Astrocyte (in vitro differentiated cells and primary cell): ENCODE results near the gene MCF2L. TPM values are rescaled to one million over a fixed set of nuclear protein-coding genes. Genes with fewer than 3 reads are reported as not detected.

ENCODE experiments used
- DNase-seq: peaks from one replicate; pipeline ENCODE4 v3.0.0-alpha.2; 2010; ENCODE audit warnings: low read depth
- FAIRE-seq: peaks from 2 replicates; lab custom pipeline; 2011; peaks lifted over from hg19 to GRCh38; lab: Jason Lieb, UNC
- H2AFZ ChIP-seq: 2 replicates; pipeline ENCODE4 v1.6.0; 2012; ENCODE audit warnings: low read depth, low read length, inconsistent platforms
- H3K27ac ChIP-seq: 2 replicates; pipeline ENCODE4 v1.5.1; 2011; ENCODE audit warnings: low read depth, low read length, inconsistent platforms
- H3K27me3 ChIP-seq: 2 replicates; pipeline ENCODE4 v1.6.0; 2011; ENCODE audit warnings: low read length, inconsistent platforms; ENCODE audit not compliant: insufficient read depth
- H3K36me3 ChIP-seq: 2 replicates; pipeline ENCODE4 v1.5.1; 2011; ENCODE audit warnings: low read length, inconsistent platforms; ENCODE audit not compliant: insufficient read depth
- H3K4me1 ChIP-seq: 2 replicates; pipeline ENCODE4 v1.5.1; 2011; ENCODE audit warnings: low read length, inconsistent platforms; ENCODE audit not compliant: insufficient read depth
- H3K4me2 ChIP-seq: 2 replicates; pipeline ENCODE4 v1.6.0; 2012; ENCODE audit warnings: low read length, inconsistent platforms
- H3K4me3 ChIP-seq: 2 replicates; pipeline ENCODE4 v1.5.1; 2011; ENCODE audit warnings: low read depth, mild to moderate bottlenecking, low read length, inconsistent platforms; ENCODE audit not compliant: insufficient read depth
- H3K79me2 ChIP-seq: 2 replicates; pipeline ENCODE4 v1.6.0; 2012; ENCODE audit warnings: mild to moderate bottlenecking, low read length, inconsistent platforms; ENCODE audit not compliant: insufficient read depth
- H3K9ac ChIP-seq: 2 replicates; pipeline ENCODE4 v1.6.0; 2012; ENCODE audit warnings: mild to moderate bottlenecking, low read length, inconsistent platforms
- H3K9me3 ChIP-seq: 2 replicates; pipeline ENCODE4 v1.5.1; 2012; ENCODE audit warnings: low read depth, mild to moderate bottlenecking, low read length, inconsistent platforms; ENCODE audit not compliant: insufficient read depth
- H4K20me1 ChIP-seq: 2 replicates; pipeline ENCODE4 v1.6.0; 2012; ENCODE audit warnings: low read length, inconsistent platforms; ENCODE audit not compliant: insufficient read depth
- H3K27ac Mint-ChIP-seq: one replicate; pipeline ENCODE4 v1.8.0; 2021; ENCODE audit warnings: mild to moderate bottlenecking, mixed read lengths; ENCODE audit not compliant: unreplicated experiment
- H3K27me3 Mint-ChIP-seq: one replicate; pipeline ENCODE4 v1.8.0; 2021; ENCODE audit warnings: low read depth, mixed read lengths; ENCODE audit not compliant: unreplicated experiment
- H3K36me3 Mint-ChIP-seq: one replicate; pipeline ENCODE4 v1.8.0; 2021; ENCODE audit warnings: low read depth, mixed read lengths; ENCODE audit not compliant: unreplicated experiment
- H3K4me1 Mint-ChIP-seq: one replicate; pipeline ENCODE4 v1.8.0; 2021; ENCODE audit warnings: low read depth, mixed read lengths; ENCODE audit not compliant: unreplicated experiment
- H3K4me3 Mint-ChIP-seq: one replicate; pipeline ENCODE4 v1.8.0; 2021; ENCODE audit warnings: mild to moderate bottlenecking, moderate library complexity, mixed read lengths; ENCODE audit not compliant: unreplicated experiment
- H3K9me3 Mint-ChIP-seq: one replicate; pipeline ENCODE4 v1.8.0; 2021; ENCODE audit warnings: mild to moderate bottlenecking, mixed read lengths; ENCODE audit not compliant: unreplicated experiment
- CTCF ChIP-seq: IDR thresholded peaks from 2 replicates; pipeline ENCODE4 v1.5.1; 2011; ENCODE audit warnings: low read depth, mild to moderate bottlenecking, inconsistent platforms, low read length, moderate library complexity; ENCODE audit not compliant: insufficient read depth
- EZH2 ChIP-seq: IDR thresholded peaks from 2 replicates; pipeline ENCODE4 v1.6.1; 2012; ENCODE audit warnings: mild to moderate bottlenecking, low read length, inconsistent platforms; ENCODE audit not compliant: insufficient read depth
- total RNA-seq: library from RNA; stranded (reverse); gene quantifications from 2 replicates; pipeline ENCODE4 v1.2.1, GENCODE V29; 2021

The MCF2L gene
- total RNA-seq, 1 donor from 2014 or later = 3.4 TPM

GRCh38 chr13:112983042-112983305, 14.0 kb downstream of the MCF2L start:
- H3K4me3 ChIP-seq = no peak overlapping the region

DNA sequence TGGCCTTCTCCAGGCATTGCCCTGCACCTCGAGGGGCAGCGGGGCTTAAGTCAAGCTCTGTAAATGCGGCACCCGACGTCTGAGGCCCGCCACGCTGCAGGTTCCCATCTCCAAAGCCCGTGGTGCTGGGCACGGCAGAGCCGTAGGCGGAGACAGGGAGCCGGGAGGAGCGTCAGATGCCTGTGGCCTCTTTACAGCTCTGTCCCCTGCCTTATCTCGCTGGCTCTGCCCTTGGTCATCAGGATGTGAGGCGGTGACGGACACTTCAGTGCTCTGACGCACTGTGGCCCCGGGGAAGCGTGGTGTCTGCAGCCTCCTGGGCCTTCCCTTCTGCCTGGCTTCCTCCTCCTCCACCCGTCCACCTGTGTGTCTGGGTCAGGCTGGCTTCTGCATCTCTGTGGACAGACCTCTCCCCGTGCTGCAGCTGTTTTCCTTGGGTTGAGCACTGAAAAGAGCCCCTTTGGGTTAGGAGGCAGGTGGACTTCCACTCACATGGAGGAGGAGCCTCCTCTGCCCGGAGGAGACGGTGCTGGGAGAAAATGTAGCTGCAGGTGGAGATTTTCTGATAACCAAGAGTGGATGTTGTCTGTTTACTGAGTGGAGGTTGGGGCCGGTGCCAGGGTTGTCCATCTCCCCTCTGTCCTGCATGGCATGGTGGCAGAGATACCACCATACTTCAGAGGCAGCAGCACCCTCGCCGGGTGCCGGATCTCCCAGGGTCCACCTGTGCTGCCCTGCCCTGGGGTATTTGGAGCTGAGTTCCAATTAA, 14.6 kb downstream of the MCF2L start:
- FAIRE-seq = no peak

More at GRCh38 chr13:112983042-112983305, 14.0 kb downstream of the MCF2L start:
- Histone ChIP-seq H3K27me3 (peaks cover 8% of the 10 kb centered on the region), H3K27ac (no peak overlapping the region), H3K4me1 (no peaks in the 10 kb centered on the region), H3K9me3 (no peaks in the 10 kb centered on the region), H4K20me1 (no peaks in the 10 kb centered on the region), H3K79me2 (no peaks in the 10 kb centered on the region), H3K9ac (no peak overlapping the region), H3K4me2 (no peak overlapping the region), H2AFZ (no peak overlapping the region), H3K36me3 (no peaks in the 10 kb centered on the region)
- Mint-ChIP-seq H3K4me1 (no peaks in the 10 kb centered on the region), H3K27me3 (peaks cover 65% of the 10 kb centered on the region), H3K27ac (no peak overlapping the region), H3K4me3 (no peak overlapping the region), H3K9me3 (no peaks in the 10 kb centered on the region), H3K36me3 (peaks cover 4% of the 10 kb centered on the region)
- DNase-seq (no peak), FAIRE-seq (no peak)
- no peak for TF ChIP-seq CTCF
- no peak for TF ChIP-seq EZH2

More for the DNA sequence above, 14.6 kb downstream of the MCF2L start:
- Histone ChIP-seq H3K4me3 (no peak overlapping the region), H3K4me1 (no peaks in the 10 kb centered on the region), H2AFZ (no peak overlapping the region), H3K27me3 (peaks cover 4% of the 10 kb centered on the region), H3K36me3 (no peaks in the 10 kb centered on the region), H3K79me2 (no peaks in the 10 kb centered on the region), H3K4me2 (no peak overlapping the region), H3K27ac (no peak overlapping the region), H3K9ac (no peak overlapping the region), H4K20me1 (no peaks in the 10 kb centered on the region), H3K9me3 (no peaks in the 10 kb centered on the region)
- Mint-ChIP-seq H3K27ac (no peak overlapping the region), H3K4me3 (no peak overlapping the region), H3K27me3 (peaks cover 60% of the 10 kb centered on the region), H3K9me3 (no peaks in the 10 kb centered on the region), H3K36me3 (peaks cover 6% of the 10 kb centered on the region), H3K4me1 (no peaks in the 10 kb centered on the region)
- no peak for DNase-seq
- TF ChIP-seq EZH2 (no peak), CTCF (no peak)
